DMS153 treated with DMSO at 0.1 percent for 48 hours (cell line): Measurements from ENCODE around the gene SPOP.

ENCODE experiments used
- DNase-seq: peaks from one replicate; lab custom pipeline; 2025; ENCODE audit not compliant: unreplicated experiment; lab: John Stamatoyannopoulos, UW

SPOP gene

GRCh38 chr17:49618028-49618611, 59.8 kb downstream of the SPOP start:
- no peak for DNase-seq

- DNase-seq, result no peak
Observed at GRCh38 chr17:49616601-49617131, 61.2 kb downstream of the SPOP start.

DNA sequence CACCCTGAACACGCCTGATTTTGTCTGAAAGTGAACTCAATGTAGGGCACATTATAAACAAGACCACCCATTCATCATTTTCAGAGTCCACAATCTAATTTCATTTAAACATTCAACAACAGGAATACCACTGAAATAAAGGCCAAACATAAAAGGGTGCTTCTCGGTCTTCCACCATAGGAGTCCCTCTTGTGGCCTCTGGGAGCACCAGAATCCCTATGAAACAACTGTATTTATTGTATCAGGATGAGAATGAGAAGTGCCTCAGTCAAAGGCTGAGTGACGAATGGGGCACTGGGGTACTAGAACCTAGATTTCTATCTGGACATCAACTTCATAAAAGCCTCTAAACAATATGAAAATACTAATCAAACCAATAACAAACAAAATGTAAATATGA, 61.8 kb downstream of the SPOP start:
- DNase-seq, result no peak

GRCh38 chr17:49613182-49613800, 64.6 kb downstream of the SPOP start:
- DNase-seq, result no peak

GRCh38 chr17:49612726-49613125, 65.2 kb downstream of the SPOP start:
- no peak for DNase-seq

GRCh38 chr17:49610883-49611584, 66.9 kb downstream of the SPOP start:
- no peak for DNase-seq

DNA sequence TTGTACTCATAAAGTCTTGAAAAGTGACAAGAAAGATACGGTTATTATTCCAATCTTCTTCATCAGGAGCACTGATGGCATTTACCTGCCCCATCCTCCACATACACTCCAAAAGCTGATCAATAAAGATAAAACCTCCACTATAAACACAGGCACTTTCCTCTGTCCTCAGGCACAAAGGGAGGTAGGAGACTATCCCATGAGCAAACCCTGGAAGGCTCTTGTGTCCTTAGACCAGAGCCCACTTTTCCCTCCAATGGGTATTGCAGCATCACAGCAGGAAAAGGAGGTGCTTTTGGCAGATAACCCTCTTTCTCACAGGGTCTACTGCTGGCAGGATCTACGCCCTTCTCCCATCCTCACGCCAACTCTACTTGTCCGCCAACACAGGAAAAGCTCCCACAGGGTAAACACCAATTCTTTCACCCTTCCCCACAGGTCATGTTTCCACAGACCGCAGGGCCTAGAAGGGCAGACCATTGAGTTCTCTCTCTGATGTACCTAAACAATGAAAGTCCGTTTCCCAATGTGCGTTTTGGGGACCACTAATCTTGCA, 73.5 kb downstream of the SPOP start:
- DNase-seq, result no peak

- no peak for DNase-seq
Observed at GRCh38 chr17:49603720-49604119, 74.2 kb downstream of the SPOP start.

DNA sequence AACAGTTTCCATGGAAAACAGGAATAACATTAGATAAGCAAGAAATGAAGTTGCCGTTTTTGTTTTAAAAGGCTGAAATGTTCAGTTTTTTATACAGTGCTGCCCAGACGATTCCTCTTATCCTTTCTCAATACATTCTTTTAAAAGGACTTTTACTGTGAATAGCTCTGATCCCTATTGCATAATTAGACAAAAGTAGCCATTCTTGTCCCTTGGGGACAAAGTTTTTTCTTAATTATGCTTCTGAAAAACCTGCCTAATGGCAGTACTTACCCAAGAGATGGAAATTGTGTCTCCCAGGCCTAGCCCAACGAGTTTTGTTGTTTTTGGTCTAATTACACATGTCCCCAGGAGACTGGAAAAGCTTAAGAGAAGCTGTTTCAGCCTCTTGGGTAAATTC, 74.7 kb downstream of the SPOP start:
- no peak for DNase-seq

DNA sequence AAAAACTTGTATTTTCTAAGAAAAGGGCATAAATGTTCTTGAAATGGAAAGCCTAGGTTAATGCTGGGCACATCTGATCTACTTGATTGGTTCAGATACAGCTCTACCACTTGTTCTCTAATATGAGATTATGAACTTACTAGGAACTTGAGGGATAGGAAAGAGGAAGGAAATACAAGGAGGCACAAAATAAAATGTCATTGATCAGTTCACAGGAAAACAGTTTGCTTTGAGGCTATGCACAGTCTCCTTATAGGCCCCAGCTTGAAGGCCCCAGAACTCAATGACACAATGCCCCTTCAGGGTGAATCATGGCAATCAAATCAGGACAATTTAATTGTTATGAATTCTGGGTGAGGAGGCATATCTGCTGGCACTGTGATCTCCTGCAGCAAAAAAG, 75.1 kb downstream of the SPOP start:
- DNase-seq, result no peak

DNA sequence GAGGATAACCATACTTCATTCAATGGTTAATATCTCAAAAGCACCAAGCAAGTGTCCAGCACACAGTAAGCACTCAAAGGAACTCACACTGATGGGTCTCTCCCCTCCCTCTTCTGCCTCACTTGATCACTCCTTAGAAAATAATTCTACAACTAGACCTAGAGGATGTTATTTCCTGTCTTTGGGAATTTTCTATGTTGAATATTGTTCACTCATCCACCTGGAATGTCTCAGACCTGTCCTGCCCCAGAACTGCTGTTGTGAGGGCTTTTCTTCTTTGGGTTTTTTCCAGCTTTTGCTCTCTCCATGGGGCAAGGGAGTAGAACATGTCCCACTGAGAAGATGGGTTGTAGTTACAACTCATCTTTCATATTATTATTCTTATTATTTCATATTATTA, 76.9 kb downstream of the SPOP start:
- DNase-seq, result no peak

DNA sequence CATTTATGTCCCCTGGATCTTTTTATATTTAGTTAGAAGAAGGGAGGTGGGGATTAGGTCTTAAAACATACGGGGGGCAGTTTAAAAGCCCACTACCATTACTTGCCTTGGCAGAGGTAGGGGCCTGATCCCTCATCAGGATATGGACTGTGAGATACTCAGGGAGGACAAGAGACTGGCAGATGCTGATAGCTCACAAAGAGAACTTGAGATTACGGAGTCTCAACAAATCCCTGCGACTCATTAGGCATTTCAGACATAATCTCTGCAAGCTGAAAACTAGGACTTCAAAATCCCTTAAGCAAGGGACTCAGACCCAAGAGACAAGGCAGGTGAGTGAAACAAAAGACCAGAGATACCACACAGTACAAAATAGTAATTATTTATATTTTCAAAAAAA, 79.0 kb downstream of the SPOP start:
- DNase-seq, result no peak

DNA sequence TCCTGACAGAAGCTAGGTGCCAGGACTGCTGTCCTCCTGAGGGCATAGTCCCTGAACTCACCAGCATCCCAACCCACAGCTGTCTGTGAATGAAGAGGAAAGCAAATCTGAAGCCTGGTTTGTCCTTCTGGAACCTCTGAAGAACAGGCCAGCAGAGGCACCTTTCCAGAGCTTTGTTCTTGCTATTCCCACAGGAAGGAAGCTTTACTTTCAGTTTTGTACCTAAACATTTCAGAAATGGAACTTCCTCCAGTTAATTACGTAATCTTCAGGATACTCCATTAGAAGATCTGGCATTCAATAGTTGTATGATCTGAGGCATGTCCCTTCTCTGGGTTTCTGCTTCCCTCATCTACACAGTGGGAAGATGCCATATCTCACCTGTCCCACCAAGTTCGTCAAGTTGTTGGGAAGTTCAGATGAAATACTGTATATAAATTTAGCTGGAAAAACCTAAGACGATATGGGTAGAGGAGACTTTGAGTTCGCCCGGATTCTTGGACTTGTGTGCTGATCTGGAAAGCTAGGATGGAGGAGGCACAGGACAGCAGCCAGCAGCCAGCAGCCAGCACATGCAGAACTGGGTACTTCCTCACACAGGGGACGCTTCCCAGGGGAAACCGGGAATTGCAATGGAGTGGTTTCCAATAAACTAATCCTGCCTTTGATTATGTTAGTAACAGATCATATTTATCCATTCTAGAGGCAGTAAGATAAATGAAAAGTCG, 79.8 kb downstream of the SPOP start:
- no peak for DNase-seq

DNA sequence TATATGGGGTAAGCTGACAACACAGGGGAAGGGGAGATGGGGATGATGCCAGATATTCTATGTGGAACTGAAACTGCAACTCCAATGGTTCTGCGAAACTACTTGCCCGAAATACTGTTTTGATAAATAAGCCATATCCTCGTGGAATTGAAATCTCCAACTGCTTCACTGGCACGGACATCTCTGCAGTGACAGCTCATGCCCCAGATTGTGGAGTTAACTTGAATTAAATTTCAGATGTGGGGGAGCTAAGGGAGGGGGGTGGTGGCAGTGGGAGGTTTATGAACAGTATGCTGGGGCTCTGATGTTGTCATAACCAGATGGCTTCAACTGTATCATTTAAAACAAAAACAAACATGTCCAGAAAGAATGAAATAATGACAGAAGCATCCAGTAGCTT, 80.5 kb downstream of the SPOP start:
- no peak for DNase-seq

DNA sequence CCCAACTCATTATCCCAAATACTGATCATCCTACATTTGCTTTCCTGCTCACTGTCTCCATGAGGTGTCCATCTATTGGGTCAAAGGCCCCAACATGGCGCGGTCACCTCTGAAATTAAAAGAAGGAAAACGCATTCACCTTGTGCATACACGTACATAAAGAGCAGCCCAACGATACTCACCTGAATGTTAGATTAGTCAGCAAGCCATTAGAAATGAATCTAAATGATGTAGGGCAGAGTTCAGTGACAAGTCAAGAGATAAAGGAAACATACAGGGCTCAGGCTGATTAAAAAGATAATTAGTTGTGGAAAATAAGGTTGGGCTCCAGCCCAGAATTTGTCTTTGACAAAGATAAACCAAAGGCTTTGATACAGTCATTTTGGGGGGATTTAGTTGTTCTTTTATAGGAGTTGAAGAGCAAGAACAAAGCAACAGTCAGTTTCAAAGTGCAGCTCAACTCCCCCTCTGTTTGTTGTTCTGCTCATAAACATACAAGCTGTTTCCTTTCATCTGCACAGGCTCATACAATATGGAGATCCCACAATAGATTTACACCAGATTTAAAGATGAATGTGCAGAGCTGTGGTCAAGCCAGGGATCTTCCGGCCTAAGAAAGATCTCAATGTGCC, 81.2 kb downstream of the SPOP start:
- DNase-seq, result no peak

DNA sequence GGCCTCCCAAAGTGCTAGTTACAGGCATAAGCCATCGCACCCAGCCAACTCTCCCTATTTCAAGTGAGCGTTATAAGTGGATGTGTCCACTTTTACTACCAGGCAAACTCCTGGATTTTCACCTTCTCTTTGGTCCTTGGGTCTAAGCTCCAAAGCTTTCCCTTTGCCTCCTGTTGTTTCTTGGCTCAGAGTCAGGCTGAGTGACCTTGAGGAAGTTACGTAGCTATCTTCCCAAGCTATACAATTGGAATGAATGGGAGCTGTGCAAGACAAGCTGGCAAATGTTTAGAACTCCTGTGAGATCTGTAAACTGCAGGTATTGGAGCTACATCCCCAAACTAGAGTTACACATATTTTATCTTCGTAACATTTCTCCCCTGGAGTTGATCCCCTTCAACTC, 81.9 kb downstream of the SPOP start:
- DNase-seq, result no peak

- DNase-seq, result no peak
Observed at GRCh38 chr17:49595328-49595727, 82.6 kb downstream of the SPOP start.

- no peak for DNase-seq
Observed at GRCh38 chr17:49592263-49592662, 85.6 kb downstream of the SPOP start.

DNA sequence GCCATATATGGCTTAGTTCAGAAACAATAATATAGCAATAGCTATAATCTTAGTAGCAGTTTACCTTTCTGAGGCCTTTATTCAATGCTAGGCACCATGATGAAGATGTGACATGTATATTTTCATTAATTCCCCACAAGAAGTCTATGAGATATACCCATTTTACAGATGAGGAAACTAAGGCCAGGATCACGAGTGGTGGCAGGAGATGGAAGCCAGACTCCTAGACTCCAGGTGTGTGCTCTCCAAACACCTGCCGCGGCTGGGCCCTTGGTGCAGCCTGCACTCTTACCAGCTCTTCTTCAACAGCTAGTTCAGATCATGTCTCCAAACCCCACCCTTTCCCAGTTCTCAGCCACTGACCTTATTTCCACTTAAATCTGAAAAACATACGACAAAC, 87.0 kb downstream of the SPOP start:
- DNase-seq, result no peak

DNA sequence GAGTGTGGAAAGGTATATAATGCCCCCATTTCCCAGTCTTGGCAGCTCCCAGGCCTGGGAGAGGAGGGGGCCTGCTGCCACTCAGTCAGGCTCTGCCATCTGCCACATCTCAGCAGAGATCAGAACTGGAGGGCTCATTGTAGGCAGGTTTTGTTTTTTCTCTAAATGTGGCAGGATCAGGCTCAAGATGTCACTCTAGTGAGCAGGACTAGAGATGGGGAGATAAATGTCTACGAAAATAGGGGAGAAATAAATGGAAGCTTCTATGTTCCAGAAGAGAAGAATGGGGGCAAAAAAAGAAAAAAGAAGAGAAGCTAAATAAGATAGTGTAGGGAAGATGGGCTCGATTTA, 88.3 kb downstream of the SPOP start:
- DNase-seq, result no peak
